Transverse colon (tissue), 4 donors: ENCODE measurements around the gene OR10T2.

Source experiments
- EP300 ChIP-seq: sonication (generic); formaldehyde crosslinking; IDR thresholded peaks from one replicate; pipeline ENCODE4 v1.6.1; 2017; ENCODE audit warnings: antibody characterized with exemption, low read depth
- POLR2A ChIP-seq: fragments of 450-650 bp; IDR thresholded peaks from one replicate; pipeline ENCODE4 v1.6.1; 2016; ENCODE audit warnings: antibody characterized with exemption, mild to moderate bottlenecking, moderate library complexity
- POLR2AphosphoS5 ChIP-seq, 3 donors: sonication (generic); formaldehyde crosslinking; IDR thresholded peaks; one replicate each; pipeline ENCODE4 v1.6.1; 2016; ENCODE audit warnings: antibody characterized with exemption in 3 of 3
- TF ChIP-seq, protein P1 (sequence below), 5 experiments: fragments of 200-600 bp in 3 of 5; fragments of 450-650 bp in 2 of 5; sonication (generic) in 3 of 5; IDR thresholded peaks; 1 replicate in 2 of 5; 2 replicates in 3 of 5; pipeline ENCODE4 v1.5.1; 2016 to 2017; ENCODE audit warnings: antibody characterized with exemption in 5 of 5, inconsistent platforms in 3 of 5, mild to moderate bottlenecking in 2 of 5, moderate library complexity in 1 of 5

DNA sequence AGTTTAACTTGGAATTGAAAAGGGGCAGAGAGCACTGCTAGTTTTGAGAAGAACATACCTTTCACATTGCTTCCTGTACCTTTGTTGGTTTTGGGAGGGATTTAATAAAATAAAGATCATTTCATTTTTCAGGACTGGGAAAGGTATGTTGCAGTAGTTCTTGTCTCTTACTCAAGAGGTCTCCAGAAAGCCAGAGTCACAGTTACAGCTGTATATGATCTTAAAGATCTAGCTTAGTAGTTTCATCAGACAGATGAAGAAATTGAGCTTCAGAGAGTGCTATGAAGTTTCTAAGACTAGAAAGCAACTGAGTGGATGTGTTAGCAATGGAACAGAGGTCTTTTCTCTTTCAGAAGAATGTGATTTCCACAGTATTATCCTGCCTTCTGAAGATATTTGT, 25.8 kb upstream of the OR10T2 start:
- TF ChIP-seq, protein P1, sequence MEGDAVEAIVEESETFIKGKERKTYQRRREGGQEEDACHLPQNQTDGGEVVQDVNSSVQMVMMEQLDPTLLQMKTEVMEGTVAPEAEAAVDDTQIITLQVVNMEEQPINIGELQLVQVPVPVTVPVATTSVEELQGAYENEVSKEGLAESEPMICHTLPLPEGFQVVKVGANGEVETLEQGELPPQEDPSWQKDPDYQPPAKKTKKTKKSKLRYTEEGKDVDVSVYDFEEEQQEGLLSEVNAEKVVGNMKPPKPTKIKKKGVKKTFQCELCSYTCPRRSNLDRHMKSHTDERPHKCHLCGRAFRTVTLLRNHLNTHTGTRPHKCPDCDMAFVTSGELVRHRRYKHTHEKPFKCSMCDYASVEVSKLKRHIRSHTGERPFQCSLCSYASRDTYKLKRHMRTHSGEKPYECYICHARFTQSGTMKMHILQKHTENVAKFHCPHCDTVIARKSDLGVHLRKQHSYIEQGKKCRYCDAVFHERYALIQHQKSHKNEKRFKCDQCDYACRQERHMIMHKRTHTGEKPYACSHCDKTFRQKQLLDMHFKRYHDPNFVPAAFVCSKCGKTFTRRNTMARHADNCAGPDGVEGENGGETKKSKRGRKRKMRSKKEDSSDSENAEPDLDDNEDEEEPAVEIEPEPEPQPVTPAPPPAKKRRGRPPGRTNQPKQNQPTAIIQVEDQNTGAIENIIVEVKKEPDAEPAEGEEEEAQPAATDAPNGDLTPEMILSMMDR (IDR thresholded peaks at IDR 0.05), result no peak
- TF ChIP-seq EP300, result no peak
- TF ChIP-seq POLR2AphosphoS5 (IDR thresholded peaks at IDR 0.05), result no peak
- no peak for TF ChIP-seq POLR2A
